Activated naive CD4-positive, alpha-beta T cell treated with anti-CD3 and anti-CD28 coated beads, Interleukin-2, amount 50 U/mL, for 72 hours (primary cell): Measurements from ENCODE around the gene ZNF283. TPM values are rescaled to one million over a fixed set of nuclear protein-coding genes. Genes with fewer than 3 reads are reported as not detected.
"Not testable (repeated sequence)": the region's sequence is repeated elsewhere in the genome, so short reads cannot be mapped to it uniquely, and the experiment has no call there.

Experiments
- ATAC-seq, 2 donors: fragments of 150-1000 bp; cut with Tn5 transposase; 2 replicates each; pipeline ENCODE4 v1.10.0; 2021; ENCODE audit warnings: mild to moderate bottlenecking in 2 of 2, moderate library complexity in 2 of 2
- DNase-seq, 2 donors: peaks; one replicate each; pipeline ENCODE4 v3.0.0; 2021 to 2022; ENCODE audit warnings: low spot score in 2 of 2
- H3K27ac Mint-ChIP-seq, 2 donors: one replicate each; pipeline ENCODE4 v1.8.0; 2022; ENCODE audit warnings: mild to moderate bottlenecking in 2 of 2, mixed read lengths in 2 of 2
- H3K36me3 Mint-ChIP-seq, 2 donors: one replicate each; pipeline ENCODE4 v1.8.0; 2022; ENCODE audit warnings: mixed read lengths in 2 of 2
- H3K9me3 Mint-ChIP-seq, 2 donors: one replicate each; pipeline ENCODE4 v1.8.0; 2022; ENCODE audit warnings: mixed read lengths in 2 of 2
- total RNA-seq, 2 donors: library from RNA; stranded (reverse); gene quantifications; one replicate each; pipeline ENCODE4 v1.2.3, GENCODE V29; 2022

Gene ZNF283
- total RNA-seq, 2 donors from 2014 or later: 7.7 to 12.0 TPM

- H3K36me3 Mint-ChIP-seq: peaks cover 0 to 16% of the 10 kb centered on the region in 2 donors
- peaks cover 0 to 30% of the 10 kb centered on the region in 2 donors for H3K9me3 Mint-ChIP-seq
- not testable (repeated sequence) for DNase-seq, H3K27ac Mint-ChIP-seq, ATAC-seq
Observed at GRCh38 chr19:43817454-43817853, 9.7 kb upstream of the ZNF283 start.

- H3K36me3 Mint-ChIP-seq: peaks cover 0 to 16% of the 10 kb centered on the region in 2 donors
- ATAC-seq (no peak), DNase-seq (no peak)
- H3K9me3 Mint-ChIP-seq: peaks cover 0 to 30% of the 10 kb centered on the region in 2 donors
- no peak overlapping the region for H3K27ac Mint-ChIP-seq
Observed at GRCh38 chr19:43818500-43818899, 8.6 kb upstream of the ZNF283 start.

- peak in 1 of 2 donors; percentile 59 for DNase-seq
- Mint-ChIP-seq H3K9me3 (peaks cover 0 to 30% of the 10 kb centered on the region in 2 donors), H3K36me3 (peaks cover 0 to 30% of the 10 kb centered on the region in 2 donors), H3K27ac (peak overlapping the region in 1 of 2 donors; percentile 37)
- peak; percentile 76 to 84 for ATAC-seq
Observed at GRCh38 chr19:43820098-43820883, 6.8 kb upstream of the ZNF283 start.

- ATAC-seq: no peak
Observed at GRCh38 chr19:43820884-43821215, 6.3 kb upstream of the ZNF283 start.

GRCh38 chr19:43823856-43824255 lies 3.3 kb upstream of the ZNF283 start:
- not testable (repeated sequence) for DNase-seq, ATAC-seq, H3K27ac Mint-ChIP-seq
- Mint-ChIP-seq H3K36me3 (peaks cover 22 to 49% of the 10 kb centered on the region in 2 donors), H3K9me3 (peaks cover 9 to 26% of the 10 kb centered on the region in 2 donors)

More at GRCh38 chr19:43820884-43821215, 6.3 kb upstream of the ZNF283 start:
- Mint-ChIP-seq H3K27ac (peak overlapping the region in 1 of 2 donors; percentile 37), H3K9me3 (peaks cover under 1 to 32% of the 10 kb centered on the region in 2 donors), H3K36me3 (peaks cover 0 to 33% of the 10 kb centered on the region in 2 donors)
- DNase-seq: no peak

GRCh38 chr19:43824572-43824971 lies 2.5 kb upstream of the ZNF283 start:
- H3K27ac Mint-ChIP-seq, ATAC-seq, DNase-seq: not testable (repeated sequence)
- peaks cover 9 to 26% of the 10 kb centered on the region in 2 donors for H3K9me3 Mint-ChIP-seq
- peaks cover 24 to 53% of the 10 kb centered on the region in 2 donors for H3K36me3 Mint-ChIP-seq

- no peak for DNase-seq
- no peak for ATAC-seq
- peaks cover 36 to 49% of the 10 kb centered on the region in 2 donors for H3K9me3 Mint-ChIP-seq
- H3K36me3 Mint-ChIP-seq: peaks cover 75 to 90% of the 10 kb centered on the region in 2 donors
- H3K27ac Mint-ChIP-seq: no peak overlapping the region
Observed at GRCh38 chr19:43839139-43839538, 12.0 kb downstream of the ZNF283 start.

- ATAC-seq: no peak
- Mint-ChIP-seq H3K27ac (no peak overlapping the region), H3K9me3 (peaks cover 35 to 40% of the 10 kb centered on the region in 2 donors), H3K36me3 (peaks cover 70 to 87% of the 10 kb centered on the region in 2 donors)
- no peak for DNase-seq
Observed at GRCh38 chr19:43842007-43842406, 14.9 kb downstream of the ZNF283 start.

- Mint-ChIP-seq H3K36me3 (peaks cover 48 to 71% of the 10 kb centered on the region in 2 donors), H3K27ac (no peak overlapping the region), H3K9me3 (peaks cover 26 to 35% of the 10 kb centered on the region in 2 donors)
- ATAC-seq (no peak), DNase-seq (no peak)
Observed at GRCh38 chr19:43847246-43847645, 20.1 kb downstream of the ZNF283 start.

GRCh38 chr19:43847884-43848283 lies 20.8 kb downstream of the ZNF283 start:
- ATAC-seq (no peak), DNase-seq (no peak)
- Mint-ChIP-seq H3K27ac (no peak overlapping the region), H3K9me3 (peaks cover 32 to 39% of the 10 kb centered on the region in 2 donors), H3K36me3 (peaks cover 50 to 72% of the 10 kb centered on the region in 2 donors)

- ATAC-seq (no peak), DNase-seq (no peak)
- H3K9me3 Mint-ChIP-seq: peaks cover 33 to 39% of the 10 kb centered on the region in 2 donors
Observed at GRCh38 chr19:43848821-43849220, 21.7 kb downstream of the ZNF283 start.

GRCh38 chr19:43858174-43858573 lies 31.1 kb downstream of the ZNF283 start:
- peaks cover 32 to 48% of the 10 kb centered on the region in 2 donors for H3K36me3 Mint-ChIP-seq
- peaks cover 39 to 43% of the 10 kb centered on the region in 2 donors for H3K9me3 Mint-ChIP-seq

More at GRCh38 chr19:43848821-43849220, 21.7 kb downstream of the ZNF283 start:
- peaks cover 50 to 66% of the 10 kb centered on the region in 2 donors for H3K36me3 Mint-ChIP-seq
- H3K27ac Mint-ChIP-seq: no peak overlapping the region

GRCh38 chr19:43866923-43867322 lies 39.8 kb downstream of the ZNF283 start:
- not testable (repeated sequence) for ATAC-seq, H3K27ac Mint-ChIP-seq, DNase-seq
- peaks cover 17 to 21% of the 10 kb centered on the region in 2 donors for H3K9me3 Mint-ChIP-seq
- H3K36me3 Mint-ChIP-seq: peaks cover 12 to 21% of the 10 kb centered on the region in 2 donors

More at GRCh38 chr19:43858174-43858573, 31.1 kb downstream of the ZNF283 start:
- no peak overlapping the region for H3K27ac Mint-ChIP-seq
- DNase-seq (no peak), ATAC-seq (no peak)

- Mint-ChIP-seq H3K27ac (no peak overlapping the region), H3K36me3 (peaks cover 37 to 48% of the 10 kb centered on the region in 2 donors), H3K9me3 (peaks cover 40% of the 10 kb centered on the region in 2 donors)
- DNase-seq: no peak
- peak; percentile 41 to 83 for ATAC-seq
Observed at GRCh38 chr19:43872547-43873336, 45.6 kb downstream of the ZNF283 start.

GRCh38 chr19:43880483-43880882 lies 53.4 kb downstream of the ZNF283 start:
- DNase-seq (no peak), ATAC-seq (no peak)
- peaks cover 59 to 67% of the 10 kb centered on the region in 2 donors for H3K36me3 Mint-ChIP-seq
- no peak overlapping the region for H3K27ac Mint-ChIP-seq
- peaks cover 51 to 54% of the 10 kb centered on the region in 2 donors for H3K9me3 Mint-ChIP-seq

- ATAC-seq (no peak), DNase-seq (no peak)
- Mint-ChIP-seq H3K36me3 (peaks cover 54 to 58% of the 10 kb centered on the region in 2 donors), H3K9me3 (peaks cover 50 to 58% of the 10 kb centered on the region in 2 donors), H3K27ac (no peak within 1 kb of the TSS)
Observed at GRCh38 chr19:43883864-43884263, 56.7 kb downstream of the ZNF283 start, which contains the start of gene ZNF404. Gene ZNF404, minus strand, starts transcription at chr19:43883964.
